Activated naive CD4-positive, alpha-beta T cell treated with Interleukin-2 at 50 U/mL for 16 hours (primary cell): ENCODE data around the gene SLC35A2.
A peak's percentile ranks its signal among the peaks of the same experiment; 100 is the strongest.

Experiments
- DNase-seq: peaks from one replicate; pipeline ENCODE4 v3.0.0-alpha.2; 2020

SLC35A2 gene

DNA sequence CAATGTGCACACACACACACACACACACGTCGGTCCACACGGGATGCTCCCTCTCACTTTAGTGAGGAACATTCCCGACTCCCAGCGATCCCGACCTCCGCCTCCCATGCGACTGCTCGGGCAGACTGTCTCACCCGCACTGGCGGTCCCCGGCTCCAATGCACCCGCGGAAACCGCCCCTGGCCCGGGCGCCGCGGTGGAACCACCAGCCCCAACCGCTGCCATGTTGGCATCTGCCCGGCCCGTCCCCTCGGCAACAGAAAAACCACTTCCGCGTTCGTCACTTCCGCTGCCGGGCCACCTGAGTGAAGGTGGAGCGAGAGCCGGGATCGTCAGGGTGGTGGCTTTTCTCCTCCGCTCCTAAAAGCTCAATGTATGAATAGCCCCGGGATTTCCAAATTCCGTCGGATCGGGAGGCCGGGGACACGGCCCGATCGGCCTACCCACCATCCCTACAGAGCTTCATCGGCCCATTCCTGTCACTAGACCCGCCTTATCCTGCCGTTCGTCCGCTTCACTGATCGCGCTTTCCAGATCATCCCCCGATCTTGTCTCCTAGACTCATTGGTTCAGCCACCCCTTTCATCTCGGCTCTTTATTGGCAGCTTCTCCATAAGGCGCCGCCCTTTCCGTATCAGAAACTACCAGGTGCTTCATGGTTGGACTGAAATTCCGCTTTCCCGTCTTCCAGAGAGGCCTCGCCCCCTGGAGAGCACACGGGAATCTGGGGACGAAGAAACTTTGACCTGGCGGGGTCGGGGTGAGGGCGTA is at the start of gene SLC35A2:
Gene SLC35A2, minus strand, starts transcription at position 235 of the 771 bp plus-strand sequence. Its CDS starts 10 bp downstream, at position 225.
- peak; percentile 89 for DNase-seq

DNA sequence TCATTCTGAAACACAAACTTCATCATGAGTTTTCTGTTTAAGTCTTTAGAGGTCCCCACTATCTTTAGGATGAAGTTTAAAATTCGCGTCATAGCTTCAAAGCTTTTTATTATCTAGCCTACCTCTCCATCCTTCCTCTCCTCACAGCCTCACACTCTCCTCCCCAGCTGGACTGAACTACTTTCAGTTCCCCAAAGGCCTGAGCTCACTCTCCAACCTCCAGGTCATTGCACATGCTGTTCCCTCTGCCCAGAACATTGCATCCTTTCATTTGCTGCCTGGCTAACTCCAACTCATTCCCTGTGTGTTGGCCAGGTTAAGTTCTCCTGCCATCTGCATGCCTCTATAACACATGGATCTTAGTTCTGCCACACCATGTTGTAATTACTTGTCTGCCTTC is 48.8 kb upstream of the SLC35A2 start:
- no peak for DNase-seq

DNA sequence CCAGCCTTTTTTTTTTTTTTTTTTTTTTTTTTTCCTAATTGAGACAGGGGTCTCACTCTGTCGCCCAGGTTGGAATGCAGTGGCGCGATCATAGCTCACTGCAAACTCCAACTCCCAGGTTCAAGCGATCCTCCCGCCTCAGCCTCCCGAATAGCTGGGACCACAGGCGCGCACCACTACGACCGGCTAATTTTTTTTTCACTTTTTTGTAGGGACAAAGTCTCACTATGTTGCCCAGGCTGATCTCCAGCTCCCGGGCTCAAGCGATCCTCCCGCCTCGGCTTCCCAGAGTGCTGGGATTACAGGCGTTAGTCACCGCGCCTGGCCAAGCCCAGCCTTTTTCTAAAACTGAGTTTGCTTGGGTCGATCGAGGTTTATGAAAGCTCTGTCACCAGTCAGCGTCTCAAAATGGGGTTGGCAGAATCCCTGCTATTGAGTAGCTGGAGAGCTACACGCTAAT is 47.2 kb upstream of the SLC35A2 start:
- peak; percentile 30 for DNase-seq

DNA sequence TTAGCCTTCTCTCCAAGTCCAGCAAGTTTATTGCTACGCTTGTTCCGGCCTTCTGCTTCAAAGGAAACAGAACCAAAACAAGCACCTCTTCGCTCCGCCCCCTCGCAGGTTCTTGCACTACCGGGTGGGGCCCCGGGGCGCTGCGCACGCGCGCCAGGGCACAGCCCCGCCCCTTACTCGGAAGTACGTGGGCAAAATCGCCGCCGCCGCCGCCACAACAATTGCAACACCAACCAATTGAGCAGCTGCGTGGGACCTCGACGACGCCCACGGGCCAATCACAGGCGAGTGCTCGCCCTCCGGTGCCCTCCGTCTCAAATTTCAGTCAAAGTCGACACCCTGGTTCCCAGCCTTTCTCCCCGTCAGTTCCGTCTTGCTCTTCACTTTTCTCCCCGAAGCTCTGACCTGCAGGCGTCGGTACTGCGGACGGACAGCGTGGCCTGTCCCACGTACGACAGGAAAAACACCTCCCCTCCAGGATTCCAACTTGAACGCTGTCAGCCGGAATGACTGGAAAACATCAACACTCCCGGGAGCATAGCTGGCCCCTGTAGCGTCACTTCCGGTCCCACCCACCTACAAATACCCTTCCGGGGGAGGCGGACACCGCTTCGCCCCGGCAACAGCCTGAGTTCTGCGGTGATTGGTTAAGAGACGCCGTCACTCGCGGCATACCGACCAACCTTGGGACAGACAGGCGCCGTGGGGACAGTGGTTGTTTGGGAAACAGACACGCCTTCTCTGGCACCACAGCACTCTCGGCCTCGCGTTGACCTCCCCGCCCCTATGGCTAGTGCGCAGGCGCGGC is 46.6 kb upstream of the SLC35A2 start:
- DNase-seq: peak; percentile 91

DNA sequence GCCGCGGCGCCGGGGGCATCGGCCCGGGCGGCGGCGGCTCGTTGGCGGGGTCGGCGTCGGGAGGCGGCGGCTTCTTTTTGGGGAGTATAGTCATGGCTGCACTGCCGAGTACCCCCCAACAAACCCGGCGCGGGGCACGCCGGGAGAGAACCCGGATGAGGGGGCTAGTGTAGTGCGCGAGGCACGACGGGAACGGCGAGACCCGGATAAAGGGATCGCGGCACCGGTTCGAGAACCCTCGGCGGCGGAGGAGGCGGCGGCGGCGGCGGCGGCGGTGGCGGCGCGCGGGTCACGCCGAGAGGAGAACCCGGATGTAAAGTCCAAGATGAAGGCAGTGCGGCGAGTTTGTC is 46.0 kb upstream of the SLC35A2 start, which contains the start of gene OTUD5:
Gene OTUD5, minus strand, starts transcription at position 131 of the 350 bp plus-strand sequence. Its CDS starts 37 bp downstream, at position 94.
- peak; percentile 81 for DNase-seq

DNA sequence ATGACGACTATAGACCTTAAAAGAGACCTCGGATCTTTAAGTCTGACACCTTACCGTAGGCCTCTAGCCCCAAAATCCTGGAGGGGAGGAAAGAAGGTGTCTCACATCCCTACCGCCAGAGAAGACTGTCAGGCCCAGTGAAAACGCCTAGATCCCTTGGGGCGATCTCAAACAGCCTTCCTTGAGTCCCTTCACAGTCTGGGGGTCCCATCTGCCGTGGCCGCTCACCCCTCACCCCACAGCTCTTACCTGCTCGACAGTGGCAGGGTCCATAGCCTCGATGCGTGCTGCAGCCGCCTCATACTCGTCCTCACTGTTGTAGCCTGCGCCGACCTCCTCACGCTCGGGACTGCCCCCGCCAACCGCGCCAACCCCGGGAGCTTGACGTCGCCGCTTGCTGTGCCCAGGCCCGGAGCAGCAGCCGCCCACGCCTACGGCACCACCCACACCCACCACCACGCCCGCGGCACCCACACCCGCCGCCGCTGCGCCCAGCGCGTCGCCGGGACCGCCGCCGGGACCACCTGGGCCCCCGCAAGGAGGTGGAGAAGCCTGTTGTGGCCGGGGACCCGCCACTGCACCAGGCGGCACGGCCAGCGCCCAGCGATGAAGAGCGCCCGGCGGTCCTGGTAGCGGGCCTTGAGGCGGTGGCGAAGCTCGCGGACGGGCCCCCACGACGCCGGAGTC is 45.4 kb upstream of the SLC35A2 start:
- peak; percentile 69 for DNase-seq

DNA sequence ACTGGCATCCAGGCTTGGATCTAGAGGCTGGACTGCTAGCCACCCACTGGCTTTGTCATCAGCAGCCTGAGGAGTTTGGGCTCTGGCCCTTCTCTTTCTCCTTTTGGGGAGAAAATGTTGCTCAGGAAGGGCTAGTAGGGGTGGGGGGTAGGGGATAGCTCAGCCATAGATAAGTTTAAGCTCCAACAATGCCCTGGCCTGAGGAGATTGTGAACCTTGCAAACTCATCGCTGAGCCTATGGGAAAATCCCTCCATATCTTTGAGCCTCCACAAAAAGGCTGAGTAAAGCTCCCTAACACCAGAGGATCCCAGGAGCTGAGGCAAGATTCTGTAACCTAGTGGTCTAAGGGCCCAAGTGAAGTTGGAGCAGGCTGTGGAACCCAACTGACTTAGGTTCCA is 37.1 kb upstream of the SLC35A2 start:
- DNase-seq: no peak

DNA sequence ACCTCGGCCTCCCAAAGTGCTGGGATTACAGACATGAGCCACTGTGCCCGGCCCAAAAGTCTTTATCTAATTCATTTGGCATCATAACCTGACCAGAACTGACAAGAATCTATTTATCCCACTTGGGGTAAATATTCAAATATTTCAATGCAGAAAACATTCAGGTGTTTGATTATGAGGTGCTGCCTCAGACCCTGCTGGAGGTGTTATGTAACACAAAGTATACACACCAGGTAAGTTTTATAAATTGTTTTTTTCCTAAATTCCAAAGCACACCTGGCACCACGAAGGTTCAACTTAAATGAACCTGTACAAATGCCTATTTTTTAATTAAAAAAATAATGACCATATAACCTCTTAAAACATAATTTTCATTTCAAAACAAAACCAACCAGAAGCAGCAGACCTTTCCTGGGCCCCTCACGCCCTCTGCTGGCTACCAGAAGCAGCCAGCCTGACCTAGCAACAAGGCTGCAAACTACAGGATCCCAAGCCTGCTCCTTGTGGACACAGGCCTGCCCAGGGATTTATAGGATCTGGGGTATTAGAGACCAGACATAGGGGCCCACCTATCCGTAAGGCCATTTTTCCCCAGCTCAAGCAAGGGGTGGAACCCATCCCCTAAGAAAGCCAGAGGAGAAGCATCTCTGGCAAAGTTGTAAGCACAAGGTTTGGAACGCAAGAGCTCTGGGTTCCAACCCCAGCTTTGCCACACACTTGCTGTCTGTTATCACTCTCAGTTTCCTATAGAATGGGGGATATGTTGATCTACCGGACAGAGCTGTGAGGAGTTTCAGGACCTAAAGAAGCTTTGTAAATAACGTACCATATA is 34.3 kb upstream of the SLC35A2 start:
- peak; percentile 55 for DNase-seq

DNA sequence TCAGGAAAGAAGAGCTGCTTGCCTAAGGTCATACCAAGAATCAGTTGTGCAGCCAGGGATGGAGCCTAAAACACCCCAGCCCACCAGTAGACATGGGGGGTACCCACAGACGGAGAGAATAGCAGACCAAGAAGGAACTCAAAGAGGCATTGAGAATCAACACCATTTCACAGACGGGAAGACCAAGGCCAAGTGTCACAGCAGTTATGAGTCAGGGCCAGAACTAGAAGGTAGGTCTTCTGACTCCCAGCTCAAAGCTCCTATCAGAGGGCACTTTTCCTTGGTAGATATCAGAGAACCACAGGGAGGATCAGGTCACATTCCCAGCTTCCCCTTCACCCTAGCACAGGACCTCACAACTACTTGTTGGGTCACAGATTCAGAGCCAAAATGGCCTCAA is 31.4 kb upstream of the SLC35A2 start:
- peak; percentile 11 for DNase-seq

DNA sequence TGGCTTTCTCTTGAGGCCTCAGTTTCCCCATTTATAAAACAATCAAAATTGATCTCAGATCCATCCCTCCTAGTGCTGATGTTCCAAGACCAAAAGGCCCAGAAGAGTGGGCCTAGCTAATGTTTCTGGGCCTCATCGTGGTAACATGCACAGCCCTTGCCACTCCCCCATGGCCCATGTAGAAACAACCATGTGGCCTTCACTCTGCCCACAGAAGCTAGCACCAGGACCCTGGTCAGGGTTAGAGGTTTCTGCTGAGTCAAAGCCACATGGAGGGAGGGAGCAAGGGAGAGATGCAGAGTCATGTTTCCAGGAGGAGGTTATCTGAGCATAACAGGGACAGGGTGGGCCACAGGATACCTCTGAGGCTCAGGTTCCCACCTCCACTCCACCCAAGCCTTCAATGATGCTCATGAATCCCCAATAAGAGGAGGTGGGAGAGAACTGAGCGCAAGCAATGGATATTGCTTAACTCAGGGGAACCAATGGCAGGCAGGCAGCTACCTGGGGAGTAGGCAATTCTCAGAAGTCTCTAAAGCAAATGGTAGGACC is 29.0 kb upstream of the SLC35A2 start:
- DNase-seq: no peak

DNA sequence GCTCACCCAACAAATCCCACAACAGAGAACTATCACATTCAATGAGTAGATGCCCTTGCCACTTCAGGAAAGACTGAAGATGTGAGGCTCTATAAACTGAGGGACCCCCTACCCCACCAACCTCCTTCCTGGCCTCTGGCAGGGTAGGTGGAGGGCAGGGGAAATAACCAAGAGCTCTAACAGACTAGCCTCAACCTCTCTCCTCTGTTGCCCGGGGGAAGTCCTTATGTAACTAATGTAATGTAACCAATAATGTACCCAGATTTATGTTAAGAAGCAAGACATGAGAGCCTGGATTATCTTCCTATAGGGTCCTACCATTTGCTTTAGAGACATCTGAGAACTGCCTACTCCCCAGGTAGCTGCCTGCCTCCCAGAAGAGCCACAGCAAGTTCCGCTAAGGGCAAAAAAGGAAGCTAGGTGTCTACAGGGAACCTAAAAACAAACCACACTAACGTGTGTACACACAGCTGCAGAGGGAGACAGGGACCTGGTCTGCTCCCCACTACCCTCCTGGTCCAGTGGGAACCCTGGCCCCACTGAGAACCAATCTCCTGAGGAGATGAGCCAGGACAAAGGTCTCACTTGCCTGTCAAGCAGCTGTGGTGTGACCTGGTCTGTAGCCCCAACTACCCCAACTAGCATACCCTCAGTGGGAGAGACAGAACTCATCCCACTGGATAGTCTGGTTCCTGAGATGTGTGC is 28.2 kb upstream of the SLC35A2 start:
- DNase-seq: peak; percentile 15

DNA sequence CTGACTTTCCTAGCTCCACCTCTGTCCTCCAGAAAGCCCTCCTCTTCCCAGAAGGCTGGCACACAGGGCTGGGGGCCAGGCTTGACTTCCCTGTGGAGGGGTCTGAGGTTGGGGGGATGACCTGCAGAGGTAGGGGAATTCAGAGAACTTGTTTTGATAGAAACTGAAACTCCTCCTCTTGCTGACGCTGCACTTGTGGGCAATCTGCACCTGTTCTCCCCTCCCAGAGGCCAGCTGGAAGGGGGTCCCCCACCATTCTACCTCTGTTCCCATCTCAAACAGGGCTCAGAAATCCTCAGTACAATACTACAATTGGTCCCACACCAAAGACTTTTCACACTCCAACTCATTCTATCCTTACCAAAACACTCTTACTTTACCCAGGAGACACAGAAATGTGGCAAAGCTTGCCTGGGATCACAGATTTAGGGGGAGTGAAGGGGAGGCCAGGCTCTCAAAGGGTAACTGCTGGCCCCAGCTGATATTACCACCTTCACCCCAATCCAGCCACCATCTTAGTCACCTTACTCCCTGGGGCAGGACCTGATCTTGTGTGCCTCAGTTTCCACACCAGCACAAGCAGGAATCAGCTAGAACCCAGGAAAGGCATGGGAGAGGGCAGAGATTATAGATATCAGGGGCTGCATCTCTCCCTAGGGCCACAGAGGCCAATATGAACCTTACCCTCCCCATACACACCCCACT is 27.4 kb upstream of the SLC35A2 start:
- DNase-seq: peak; percentile 79

DNA sequence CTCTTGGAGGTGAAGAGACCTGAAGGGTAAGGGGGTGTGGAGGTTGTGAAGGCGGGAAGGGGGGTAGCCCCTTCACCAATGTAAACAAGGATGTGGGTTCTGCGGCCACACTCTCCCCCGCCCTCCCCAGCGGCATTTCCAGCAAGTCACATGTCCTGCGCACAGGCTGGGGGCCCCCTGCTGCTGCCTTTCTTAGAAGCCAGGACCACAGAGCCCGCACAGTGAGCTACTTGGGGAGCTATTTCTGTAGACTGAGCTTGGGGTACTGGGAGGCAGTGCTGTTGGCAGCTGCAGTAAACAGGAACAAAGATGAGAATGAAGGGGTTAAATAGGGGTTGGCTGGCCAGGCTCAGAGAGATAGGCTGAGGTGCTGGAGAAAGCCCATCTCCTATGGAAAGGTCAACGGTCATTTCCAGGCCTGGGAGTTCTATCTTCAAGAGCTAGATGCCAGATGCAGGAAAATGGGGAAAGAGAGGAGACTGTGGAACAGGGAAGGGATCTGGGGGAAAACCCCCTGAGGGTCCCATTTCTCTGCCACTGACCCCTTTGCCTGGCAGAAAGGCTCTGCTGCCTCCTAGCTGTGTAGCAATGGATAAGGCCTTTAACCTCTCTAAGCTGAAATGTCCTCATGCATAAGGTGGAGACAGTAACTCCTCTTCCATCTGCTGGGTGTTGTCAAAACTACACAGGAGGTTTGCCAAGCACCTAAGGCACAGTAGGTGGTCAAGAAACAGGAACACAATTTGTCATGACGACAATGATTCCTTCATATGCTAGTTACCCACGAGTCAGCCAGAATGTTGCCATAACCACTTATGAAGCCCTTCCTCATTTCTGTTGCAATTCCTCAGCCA is 25.8 kb upstream of the SLC35A2 start:
- peak; percentile 90 for DNase-seq

DNA sequence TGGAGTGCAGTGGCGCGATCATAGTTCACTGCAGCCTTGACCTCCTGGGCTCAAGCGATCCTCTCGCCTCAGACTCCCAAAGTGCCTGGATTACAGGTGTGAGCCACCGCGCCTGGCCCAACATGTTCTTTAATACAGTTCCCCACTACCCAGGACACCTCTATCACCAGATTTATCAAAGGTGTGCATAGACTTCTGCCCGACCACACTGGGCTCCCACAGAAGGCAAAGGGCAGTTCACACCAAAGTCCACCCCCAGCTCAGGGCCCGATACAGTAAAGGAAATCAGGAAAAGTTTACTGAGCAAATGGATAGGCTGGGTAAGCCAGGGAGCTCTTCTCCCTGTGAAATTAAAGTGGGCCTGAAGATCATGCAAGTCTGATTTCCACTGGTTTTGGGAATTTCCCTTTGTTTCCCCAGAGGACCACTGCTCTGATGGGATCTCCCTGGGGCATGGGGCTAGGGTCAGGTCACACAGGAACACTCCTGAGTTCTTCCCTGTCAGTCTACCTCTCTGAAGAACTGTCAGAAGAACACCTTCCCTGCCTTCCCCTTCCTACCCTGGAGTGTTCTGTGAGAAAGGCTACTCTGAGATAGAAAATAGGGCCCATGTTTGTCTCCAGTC is 25.1 kb upstream of the SLC35A2 start:
- no peak for DNase-seq

DNA sequence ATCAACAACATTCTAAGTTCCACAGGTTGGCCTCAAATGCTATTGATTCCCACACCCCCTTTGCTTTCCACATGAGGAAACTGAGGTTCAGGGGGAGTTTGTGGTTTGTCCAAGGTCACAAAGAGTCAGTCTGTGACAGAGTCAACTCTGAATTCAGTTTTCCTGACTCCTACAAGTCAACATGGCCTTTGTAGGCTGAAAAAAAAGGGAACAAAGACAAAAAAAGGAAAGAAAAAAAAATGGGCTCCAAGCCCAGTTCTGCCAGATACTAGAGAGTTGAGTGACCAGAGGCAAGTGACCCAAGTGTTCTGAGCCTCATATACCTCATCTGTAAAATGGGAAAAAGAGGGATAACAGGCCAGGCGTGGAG is 23.8 kb upstream of the SLC35A2 start:
- DNase-seq: no peak

DNA sequence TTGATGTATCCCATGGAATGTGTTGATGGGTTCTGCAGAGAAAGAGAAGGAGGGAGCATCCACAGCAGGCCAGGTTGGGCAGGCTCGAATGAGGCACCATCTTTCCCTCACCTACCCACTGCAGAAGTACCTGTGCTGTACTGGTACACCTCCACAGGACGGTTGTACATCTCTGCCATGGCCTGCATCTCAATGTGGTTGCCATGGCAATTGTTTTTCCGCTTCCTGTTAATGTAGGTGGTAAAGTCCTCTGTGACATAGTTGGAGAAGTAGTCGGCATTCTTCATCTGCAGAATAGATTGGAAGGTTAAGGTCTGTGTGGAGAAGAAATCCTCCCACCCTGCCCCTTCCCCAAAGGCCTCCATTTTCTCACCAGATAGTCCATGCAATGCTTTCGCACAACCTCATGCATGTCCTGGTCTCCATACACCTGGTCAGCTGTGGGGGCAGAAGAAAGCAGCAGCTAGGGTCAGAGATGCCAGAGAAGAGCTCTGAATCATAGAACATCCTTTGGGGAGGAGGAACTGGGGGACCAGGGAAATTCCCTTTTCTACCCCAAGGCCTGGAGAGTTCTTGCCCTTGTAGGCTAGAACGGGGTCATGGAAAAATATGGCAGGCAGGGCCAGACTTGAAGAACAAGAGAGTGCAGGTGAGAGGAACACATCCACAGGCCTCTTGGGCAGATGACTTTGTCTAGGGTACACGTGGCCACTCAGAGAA is 23.3 kb upstream of the SLC35A2 start:
- peak; percentile 37 for DNase-seq

DNA sequence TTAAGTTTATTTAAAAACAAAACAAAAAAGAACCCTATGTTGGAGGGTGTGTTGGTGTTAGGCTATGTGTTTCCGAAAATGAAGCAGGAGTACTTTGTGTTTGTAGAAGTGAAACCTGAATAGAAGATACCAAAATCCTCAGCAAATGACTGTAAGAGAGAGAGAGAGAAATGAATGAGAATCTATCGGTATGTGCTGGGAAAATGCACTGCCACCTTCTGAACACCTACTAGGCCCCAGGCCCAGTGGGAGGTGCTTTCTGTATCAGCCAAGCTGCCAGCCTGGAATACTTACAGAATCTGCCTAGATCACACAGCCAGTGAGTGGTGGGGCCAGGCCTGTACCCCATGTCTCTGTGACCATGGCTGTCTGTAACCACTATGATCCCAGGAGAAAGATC is 22.3 kb upstream of the SLC35A2 start:
- DNase-seq: peak; percentile 51

DNA sequence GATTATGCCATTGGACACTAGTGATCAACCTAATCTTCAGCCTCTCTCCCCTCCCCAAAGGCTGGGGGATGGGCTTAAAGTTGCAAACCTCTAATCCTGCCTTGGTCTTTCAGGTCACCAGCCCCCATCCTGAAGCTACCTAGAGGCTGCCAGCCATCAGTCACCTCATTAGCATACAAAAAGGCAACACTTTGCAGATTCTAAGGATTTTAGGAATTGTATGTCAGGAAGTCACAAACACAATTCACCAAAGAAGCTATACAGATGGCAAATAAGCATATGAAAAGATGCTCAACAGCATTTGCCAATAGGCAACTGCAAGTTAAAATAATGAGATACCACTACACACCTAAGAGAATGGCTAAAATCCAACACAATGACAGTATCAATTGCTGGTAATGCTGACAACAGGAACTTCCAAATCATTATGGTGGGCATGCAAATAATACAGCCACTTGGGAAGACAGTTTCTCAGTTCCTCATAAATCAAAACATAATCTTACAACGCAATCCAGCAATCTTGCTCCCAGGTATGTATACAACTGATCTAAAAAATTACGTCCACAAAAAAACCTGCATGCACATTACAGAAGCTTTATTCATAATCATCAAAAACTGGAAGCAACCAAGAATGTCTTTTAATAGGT is 16.4 kb upstream of the SLC35A2 start:
- no peak for DNase-seq
